Right hindlimb (tissue), 1 donor: ENCODE data around the gene RGS7.
"Not testable (repeated sequence)": the region's sequence is repeated elsewhere in the genome, so short reads cannot be mapped to it uniquely, and the experiment has no call there.

Experiments
- DNase-seq: peaks from one replicate; pipeline ENCODE4 v3.0.0-alpha.2; 2018

RGS7 gene

GRCh38 chr1:241331328-241332036 is 25.5 kb downstream of the RGS7 start:
- DNase-seq = no peak

GRCh38 chr1:241330619-241331327 is 26.2 kb downstream of the RGS7 start:
- no peak for DNase-seq

GRCh38 chr1:241325456-241325855 is 31.5 kb downstream of the RGS7 start:
- DNase-seq = no peak

- peak; percentile 50 for DNase-seq
Observed at GRCh38 chr1:241323514-241324195, 33.4 kb downstream of the RGS7 start.

GRCh38 chr1:241317676-241318075 is 39.3 kb downstream of the RGS7 start:
- no peak for DNase-seq

GRCh38 chr1:241316372-241316771 is 40.6 kb downstream of the RGS7 start:
- DNase-seq = no peak

GRCh38 chr1:241311056-241311746 is 45.8 kb downstream of the RGS7 start:
- no peak for DNase-seq

GRCh38 chr1:241310451-241310850 is 46.6 kb downstream of the RGS7 start:
- no peak for DNase-seq

- DNase-seq = no peak
Observed at GRCh38 chr1:241309651-241310050, 47.4 kb downstream of the RGS7 start.

GRCh38 chr1:241308471-241308870 is 48.5 kb downstream of the RGS7 start:
- no peak for DNase-seq

- DNase-seq = no peak
Observed at GRCh38 chr1:241308011-241308410, 49.0 kb downstream of the RGS7 start.

GRCh38 chr1:241306125-241306790 is 50.7 kb downstream of the RGS7 start:
- no peak for DNase-seq

- DNase-seq = not testable (repeated sequence)
Observed at GRCh38 chr1:241302024-241302423, 55.0 kb downstream of the RGS7 start.

- DNase-seq = no peak
Observed at GRCh38 chr1:241299347-241299746, 57.7 kb downstream of the RGS7 start.

GRCh38 chr1:241292973-241293372 is 64.0 kb downstream of the RGS7 start:
- DNase-seq = no peak

GRCh38 chr1:241291548-241291947 is 65.5 kb downstream of the RGS7 start:
- DNase-seq = not testable (repeated sequence)

- DNase-seq = no peak
Observed at GRCh38 chr1:241286486-241286885, 70.5 kb downstream of the RGS7 start.

GRCh38 chr1:241276391-241276790 is 80.6 kb downstream of the RGS7 start:
- DNase-seq = no peak

GRCh38 chr1:241275981-241276380 is 81.0 kb downstream of the RGS7 start:
- no peak for DNase-seq

GRCh38 chr1:241275226-241275625 is 81.8 kb downstream of the RGS7 start:
- DNase-seq = no peak

GRCh38 chr1:241274693-241275092 is 82.3 kb downstream of the RGS7 start:
- no peak for DNase-seq

- no peak for DNase-seq
Observed at GRCh38 chr1:241272828-241273227, 84.2 kb downstream of the RGS7 start.

- no peak for DNase-seq
Observed at GRCh38 chr1:241271427-241271826, 85.6 kb downstream of the RGS7 start.
